ENCODE data around the gene DOCK3. TPM values are rescaled to one million over a fixed set of nuclear protein-coding genes. Genes with fewer than 3 reads are reported as not detected.
A peak's percentile ranks its signal among the peaks of the same experiment; 100 is the strongest.

The DOCK3 gene
- total RNA-seq, 3 donors from 2014 or later (not counting 1 experiment from before 2014, with no cell fraction given): 1.4 to 2.4 (median 1.7) TPM

DNA sequence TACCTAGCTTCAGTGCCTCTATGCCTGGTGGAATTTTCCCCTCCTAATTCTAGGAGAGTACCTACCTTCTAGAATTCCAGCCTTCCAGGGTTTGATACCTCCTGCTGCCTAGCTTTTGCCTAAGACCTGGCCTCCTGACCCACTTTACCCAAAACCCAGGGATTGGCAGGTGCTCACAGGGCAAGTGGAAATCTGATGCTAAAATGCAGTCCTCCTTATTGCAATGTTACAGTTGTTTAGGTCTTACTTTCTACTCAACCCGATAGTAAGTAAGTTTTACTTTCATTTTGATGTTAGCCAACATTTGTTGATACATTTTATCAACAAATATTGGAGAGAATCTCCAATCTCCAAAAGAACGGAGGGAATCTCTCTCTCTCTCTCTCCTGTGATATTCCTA, 275.9 kb downstream of the DOCK3 start:
- Histone ChIP-seq H3K36me3 (ENCODE audit: control insufficient read depth, insufficient read depth, low read length) (no peaks in the 10 kb centered on the region), H3K4me3 (ENCODE audit: low read length) (no peak overlapping the region), H3K27ac (ENCODE audit: low read length) (no peak overlapping the region), H3K9me3 (ENCODE audit: control insufficient read depth, insufficient read depth, low read length) (no peaks in the 10 kb centered on the region), H3K27me3 (ENCODE audit: control insufficient read depth, insufficient read depth, low read length) (no peaks in the 10 kb centered on the region), H3K4me1 (ENCODE audit: control insufficient read depth, insufficient read depth, low read length) (peaks cover 3% of the 10 kb centered on the region)
- H3K27ac Mint-ChIP-seq: peak overlapping the region; percentile 78 to 85
- peak overlapping the region; percentile 90 for H3K4me3 Mint-ChIP-seq
- no CpG with 5 or more reads among the region's 2 CpGs for WGBS (ENCODE audit: insufficient coverage)
- ATAC-seq: peak in 2 of 3 donors; percentile 34 to 54
- intact Hi-C loops (cut with micrococcal nuclease): no loop called here
- DNase-seq: peak in 1 of 2 donors; percentile 9
- TF ChIP-seq CTCF (IDR thresholded peaks at IDR 0.05): no peak
- no peaks in the 10 kb centered on the region for H3K36me3 Mint-ChIP-seq
- no peaks in the 10 kb centered on the region for H3K9me3 Mint-ChIP-seq
- peaks cover 0 to 18% of the 10 kb centered on the region in 2 donors for H3K27me3 Mint-ChIP-seq (ENCODE audit: low read depth in 2 of 2)
- H3K4me1 Mint-ChIP-seq: peaks cover 13 to 14% of the 10 kb centered on the region in 2 donors

DNA sequence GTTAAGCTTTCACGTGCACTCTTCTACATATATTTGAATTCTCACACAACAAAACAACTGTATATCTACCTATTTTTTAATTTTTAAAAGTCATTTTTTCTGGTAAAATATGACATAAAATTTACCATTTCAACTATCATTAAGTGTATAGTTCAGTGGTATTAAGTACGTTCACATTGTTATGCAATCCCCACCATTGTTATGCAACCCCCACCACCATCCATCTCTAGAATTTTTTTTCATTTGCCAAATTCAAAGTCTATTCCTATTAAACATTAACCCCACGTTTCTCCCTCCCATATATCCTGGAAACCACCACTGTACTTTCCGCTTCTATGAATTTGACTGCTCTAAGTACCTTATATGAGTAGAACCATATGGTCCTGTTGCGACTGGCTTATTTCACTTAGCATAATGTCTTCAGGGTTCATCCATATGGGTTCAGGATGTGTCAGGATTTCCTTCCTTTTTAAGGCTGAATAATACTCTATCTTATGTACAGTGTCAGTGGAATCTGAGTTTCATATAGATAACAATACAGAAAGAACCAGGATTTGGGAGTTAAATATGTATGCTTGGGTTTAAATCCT, 279.2 kb downstream of the DOCK3 start:
- H3K9me3 ChIP-seq (ENCODE audit: control insufficient read depth, insufficient read depth, low read length): no peaks in the 10 kb centered on the region
- WGBS (ENCODE audit: insufficient coverage): 73% methylated on average over 3 of the region's 5 CpGs
- DNase-seq: no peak
- intact Hi-C loops (cut with micrococcal nuclease): no loop called here
- H3K36me3 Mint-ChIP-seq: no peaks in the 10 kb centered on the region
- H3K4me1 ChIP-seq (ENCODE audit: control insufficient read depth, insufficient read depth, low read length): peaks cover 3% of the 10 kb centered on the region
- H3K4me3 Mint-ChIP-seq: no peak overlapping the region
- peaks cover 10 to 18% of the 10 kb centered on the region in 2 donors for H3K27me3 Mint-ChIP-seq (ENCODE audit: low read depth in 2 of 2)
- no peak for ATAC-seq
- no peak overlapping the region for H3K27ac Mint-ChIP-seq
- no peaks in the 10 kb centered on the region for H3K9me3 Mint-ChIP-seq
- no peak overlapping the region for H3K27ac ChIP-seq (ENCODE audit: low read length)
- H3K27me3 ChIP-seq (ENCODE audit: control insufficient read depth, insufficient read depth, low read length): peaks cover 3% of the 10 kb centered on the region
- no peak overlapping the region for H3K4me3 ChIP-seq (ENCODE audit: low read length)
- peaks cover 13 to 14% of the 10 kb centered on the region in 2 donors for H3K4me1 Mint-ChIP-seq
- TF ChIP-seq CTCF (IDR thresholded peaks at IDR 0.05): no peak
- H3K36me3 ChIP-seq (ENCODE audit: control insufficient read depth, insufficient read depth, low read length): no peaks in the 10 kb centered on the region

DNA sequence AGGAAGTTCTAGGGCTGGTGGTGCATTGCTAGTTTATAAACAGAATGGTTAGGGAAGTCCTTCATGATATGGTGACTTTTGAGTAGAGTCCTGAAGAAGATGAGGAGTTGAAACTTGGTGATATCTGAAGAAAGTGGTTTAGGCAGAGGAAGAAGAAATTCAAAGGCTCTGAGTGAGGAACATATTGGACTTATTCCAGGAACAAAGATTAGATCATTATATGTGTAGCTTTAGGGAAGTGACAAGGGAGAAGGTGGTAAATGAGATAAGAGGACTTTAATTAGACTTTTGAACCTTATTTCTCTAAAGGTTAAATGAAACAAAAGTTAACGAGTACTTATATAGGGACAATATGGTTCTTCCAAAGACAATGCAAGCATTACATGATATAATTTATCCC, 286.7 kb downstream of the DOCK3 start:
- Mint-ChIP-seq H3K9me3 (no peaks in the 10 kb centered on the region), H3K27ac (no peak overlapping the region), H3K36me3 (no peaks in the 10 kb centered on the region), H3K4me3 (no peak overlapping the region), H3K4me1 (no peaks in the 10 kb centered on the region), H3K27me3 (ENCODE audit: low read depth in 2 of 2) (peaks cover 34 to 53% of the 10 kb centered on the region in 2 donors)
- Histone ChIP-seq H3K27ac (ENCODE audit: low read length) (no peak overlapping the region), H3K36me3 (ENCODE audit: control insufficient read depth, insufficient read depth, low read length) (no peaks in the 10 kb centered on the region), H3K9me3 (ENCODE audit: control insufficient read depth, insufficient read depth, low read length) (no peaks in the 10 kb centered on the region), H3K4me3 (ENCODE audit: low read length) (no peak overlapping the region), H3K27me3 (ENCODE audit: control insufficient read depth, insufficient read depth, low read length) (peaks cover 5% of the 10 kb centered on the region), H3K4me1 (ENCODE audit: control insufficient read depth, insufficient read depth, low read length) (no peaks in the 10 kb centered on the region)
- no CpG with 5 or more reads among the region's 1 CpG for whole genome bisulfite sequencing (ENCODE audit: insufficient coverage)
- DNase-seq: no peak
- intact Hi-C loops (cut with micrococcal nuclease): no loop called here
- ATAC-seq: no peak
- no peak for TF ChIP-seq CTCF (IDR thresholded peaks at IDR 0.05)

DNA sequence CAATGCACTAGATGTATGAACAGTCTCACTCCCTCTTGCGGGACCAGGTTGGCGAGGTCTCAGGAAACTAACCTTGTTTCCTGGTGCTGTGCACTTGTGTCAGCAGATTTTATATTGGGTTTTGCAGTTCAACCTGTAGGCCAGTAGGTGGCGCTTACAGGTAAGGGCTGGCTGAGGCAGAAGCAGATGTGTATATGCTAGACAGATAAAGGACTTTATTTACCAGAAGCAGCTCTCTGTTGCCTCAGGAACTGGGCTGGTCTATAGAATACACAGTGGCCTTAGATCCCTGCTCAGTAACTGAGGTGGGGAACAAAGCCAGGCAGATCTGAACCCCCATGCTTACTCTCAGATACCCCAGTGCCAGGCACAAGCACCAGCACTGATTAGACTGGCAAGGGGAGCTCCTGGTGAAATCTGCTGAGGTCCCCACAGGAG, 296.8 kb downstream of the DOCK3 start:
- no peaks in the 10 kb centered on the region for H3K36me3 Mint-ChIP-seq
- H3K27ac ChIP-seq (ENCODE audit: low read length): no peak overlapping the region
- peak; percentile 94 for TF ChIP-seq CTCF (IDR thresholded peaks at IDR 0.05)

More for the DNA sequence above, 296.8 kb downstream of the DOCK3 start:
- Mint-ChIP-seq H3K4me3 (no peak overlapping the region), H3K9me3 (no peaks in the 10 kb centered on the region), H3K27ac (no peak overlapping the region), H3K27me3 (ENCODE audit: low read depth in 2 of 2) (peaks cover 0 to under 1% of the 10 kb centered on the region in 2 donors), H3K4me1 (peaks cover 17 to 21% of the 10 kb centered on the region in 2 donors)
- ATAC-seq: peak; percentile 94 to 98 (median 97)
- peak; percentile 44 to 86 for DNase-seq
- H3K4me3 ChIP-seq (ENCODE audit: low read length): no peak overlapping the region
- intact Hi-C loops (cut with micrococcal nuclease): loop anchor here (1.0 to 10.0 kb wide), 6 partner anchors 133 to 461 kb away; no protein-coding TSS in a partner anchor
- no peaks in the 10 kb centered on the region for H3K27me3 ChIP-seq (ENCODE audit: control insufficient read depth, insufficient read depth, low read length)
- no peaks in the 10 kb centered on the region for H3K9me3 ChIP-seq (ENCODE audit: control insufficient read depth, insufficient read depth, low read length)
- peaks cover 13% of the 10 kb centered on the region for H3K4me1 ChIP-seq (ENCODE audit: control insufficient read depth, insufficient read depth, low read length)
- H3K36me3 ChIP-seq (ENCODE audit: control insufficient read depth, insufficient read depth, low read length): no peaks in the 10 kb centered on the region
- WGBS (ENCODE audit: insufficient coverage): 0% methylated on average over 3 of the region's 3 CpGs
